Esophagus muscularis mucosa (tissue), 4 donors: ENCODE results near the gene LMO7. TPM values are rescaled to one million over a fixed set of nuclear protein-coding genes. Genes with fewer than 3 reads are reported as not detected.

ENCODE experiments used
- DNase-seq: peaks from one replicate; pipeline ENCODE4 v3.0.0-alpha.2; 2017; ENCODE audit errors: extremely low spot score
- H3K27ac ChIP-seq, 4 donors: fragments of 200-600 bp; sonication (generic); replicated peaks in 1 of 4; 1 replicate in 3 of 4; 2 replicates in 1 of 4; pipeline ENCODE4 v1.5.1; 2016 to 2019; ENCODE audit warnings: mild to moderate bottlenecking in 1 of 4
- H3K27me3 ChIP-seq, 4 donors: fragments of 200-600 bp; sonication (generic); one replicate each; pipeline versions ENCODE4 v1.5.1 to v1.6.0; 2016 to 2019
- H3K36me3 ChIP-seq, 4 donors: fragments of 200-600 bp; sonication (generic); one replicate each; pipeline ENCODE4 v1.5.1; 2016 to 2019
- H3K4me1 ChIP-seq, 4 donors: fragments of 200-600 bp; sonication (generic); one replicate each; pipeline ENCODE4 v1.5.1; 2016 to 2019
- H3K4me3 ChIP-seq, 4 donors: fragments of 200-600 bp; sonication (generic); 1 replicate in 2 of 4; 2 replicates in 2 of 4; pipeline ENCODE4 v1.5.1; 2016 to 2019; ENCODE audit warnings: mild to moderate bottlenecking in 4 of 4, moderate library complexity in 1 of 4
- H3K9me3 ChIP-seq, 4 donors: fragments of 200-600 bp; sonication (generic); 1 replicate in 3 of 4; 2 replicates in 1 of 4; pipeline ENCODE4 v1.5.1; 2016 to 2019
- EP300 ChIP-seq: sonication (generic); formaldehyde crosslinking; IDR thresholded peaks from one replicate; pipeline ENCODE4 v1.6.1; 2017; ENCODE audit warnings: antibody characterized with exemption
- POLR2A ChIP-seq: fragments of 450-650 bp; IDR thresholded peaks from one replicate; pipeline ENCODE4 v1.6.1; 2017; ENCODE audit warnings: antibody characterized with exemption, moderate library complexity, mild to moderate bottlenecking, low read depth
- POLR2AphosphoS5 ChIP-seq, 2 donors: sonication (generic); formaldehyde crosslinking; IDR thresholded peaks; one replicate each; pipeline ENCODE4 v1.6.1; 2017; ENCODE audit warnings: antibody characterized with exemption in 2 of 2
- WGBS: methylation state at CpG from one replicate; pipeline ENCODE4 v1.1.5; 2018; 5-methylcytosine and 5-hydroxymethylcytosine counted together
- intact Hi-C: fragments of 100-400 bp; cut with DNase I; formaldehyde crosslinking; loops from one replicate; pipeline ENCODE4 v1.15.1; 2023
- total RNA-seq, 4 donors: library from RNA; depleted of rRNA; stranded (reverse); fragments of >200 nt; gene quantifications; one replicate each; pipeline versions ENCODE4 v1.1.0 to v1.2.1, GENCODE V29; 2016
- TF ChIP-seq, protein P1 (sequence below), 3 experiments: fragments of 200-600 bp in 2 of 3; fragments of 450-650 bp in 1 of 3; sonication (generic) in 2 of 3; IDR thresholded peaks; one replicate each; pipeline ENCODE4 v1.5.1; 2017 to 2019; ENCODE audit warnings: antibody characterized with exemption in 3 of 3, mild to moderate bottlenecking in 2 of 3, moderate library complexity in 1 of 3

Gene LMO7
- total RNA-seq, 4 donors from 2014 or later = 11.4 to 17.8 (median 14.7) TPM

DNA sequence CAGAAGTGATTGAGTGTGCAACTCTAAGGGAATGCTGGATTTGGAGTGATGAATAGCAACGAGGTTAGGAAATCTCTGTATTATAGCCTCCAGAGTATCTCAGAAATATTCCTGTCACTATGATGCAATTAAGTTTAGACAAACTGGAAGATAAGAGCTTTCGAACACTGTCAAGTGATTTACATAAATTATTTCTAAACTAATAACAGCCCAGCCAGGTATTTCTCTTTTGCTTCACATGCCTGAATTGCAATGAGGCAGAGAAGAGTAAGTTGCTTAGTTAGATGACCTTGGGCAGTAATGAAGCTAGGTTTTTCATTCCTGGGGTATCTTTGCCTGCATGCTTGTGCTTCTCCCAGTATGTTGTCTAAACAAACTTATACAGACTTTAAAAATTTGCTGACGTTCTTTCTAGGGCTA is 134.5 kb downstream of the LMO7 start:
- no peak for DNase-seq
- TF ChIP-seq POLR2AphosphoS5 (IDR thresholded peaks at IDR 0.05) = no peak
- TF ChIP-seq EP300 = no peak
- no peak for TF ChIP-seq POLR2A
- TF ChIP-seq, protein P1, sequence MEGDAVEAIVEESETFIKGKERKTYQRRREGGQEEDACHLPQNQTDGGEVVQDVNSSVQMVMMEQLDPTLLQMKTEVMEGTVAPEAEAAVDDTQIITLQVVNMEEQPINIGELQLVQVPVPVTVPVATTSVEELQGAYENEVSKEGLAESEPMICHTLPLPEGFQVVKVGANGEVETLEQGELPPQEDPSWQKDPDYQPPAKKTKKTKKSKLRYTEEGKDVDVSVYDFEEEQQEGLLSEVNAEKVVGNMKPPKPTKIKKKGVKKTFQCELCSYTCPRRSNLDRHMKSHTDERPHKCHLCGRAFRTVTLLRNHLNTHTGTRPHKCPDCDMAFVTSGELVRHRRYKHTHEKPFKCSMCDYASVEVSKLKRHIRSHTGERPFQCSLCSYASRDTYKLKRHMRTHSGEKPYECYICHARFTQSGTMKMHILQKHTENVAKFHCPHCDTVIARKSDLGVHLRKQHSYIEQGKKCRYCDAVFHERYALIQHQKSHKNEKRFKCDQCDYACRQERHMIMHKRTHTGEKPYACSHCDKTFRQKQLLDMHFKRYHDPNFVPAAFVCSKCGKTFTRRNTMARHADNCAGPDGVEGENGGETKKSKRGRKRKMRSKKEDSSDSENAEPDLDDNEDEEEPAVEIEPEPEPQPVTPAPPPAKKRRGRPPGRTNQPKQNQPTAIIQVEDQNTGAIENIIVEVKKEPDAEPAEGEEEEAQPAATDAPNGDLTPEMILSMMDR (IDR thresholded peaks at IDR 0.05) = no peak
- Histone ChIP-seq H3K4me1 (peaks cover 6 to 24% (median 9%) of the 10 kb centered on the region in 4 donors), H3K4me3 (no peak overlapping the region), H3K9me3 (no peaks in the 10 kb centered on the region), H3K27ac (no peak overlapping the region), H3K27me3 (no peaks in the 10 kb centered on the region), H3K36me3 (no peaks in the 10 kb centered on the region)
- intact Hi-C loops = no loop called here
- WGBS = 58% methylated on average over 3 of the region's 3 CpGs

DNA sequence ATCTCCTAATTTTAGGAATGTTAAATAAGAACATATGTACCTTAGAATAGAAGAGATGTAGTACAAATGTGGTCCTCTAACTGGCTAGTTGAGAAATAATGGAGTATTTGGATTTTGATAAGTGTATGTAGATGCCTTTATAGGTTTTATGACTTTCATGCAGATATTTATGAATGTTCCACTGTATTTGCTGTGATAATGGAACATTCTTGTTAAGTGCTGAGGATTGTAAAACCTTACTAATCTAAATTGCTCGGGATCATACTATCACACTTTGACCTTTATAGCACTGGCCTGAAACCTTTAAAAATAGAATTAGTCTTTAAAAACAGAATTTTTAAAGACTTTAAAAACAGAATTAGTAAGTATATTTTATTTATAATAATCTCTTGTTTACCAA is 135.1 kb downstream of the LMO7 start:
- intact Hi-C loops = no loop called here
- no peaks in the 10 kb centered on the region for H3K36me3 ChIP-seq
- no peak overlapping the region for H3K27ac ChIP-seq
- H3K9me3 ChIP-seq = no peaks in the 10 kb centered on the region
- peaks cover 6 to 24% (median 9%) of the 10 kb centered on the region in 4 donors for H3K4me1 ChIP-seq
- no peak overlapping the region for H3K4me3 ChIP-seq
- no peak for DNase-seq
- H3K27me3 ChIP-seq = no peaks in the 10 kb centered on the region
- 76% methylated on average over 1 of the region's 1 CpG for WGBS
- TF ChIP-seq POLR2AphosphoS5 (IDR thresholded peaks at IDR 0.05) (no peak), POLR2A (no peak), EP300 (no peak)
- TF ChIP-seq, protein P1 (IDR thresholded peaks at IDR 0.05) = no peak

DNA sequence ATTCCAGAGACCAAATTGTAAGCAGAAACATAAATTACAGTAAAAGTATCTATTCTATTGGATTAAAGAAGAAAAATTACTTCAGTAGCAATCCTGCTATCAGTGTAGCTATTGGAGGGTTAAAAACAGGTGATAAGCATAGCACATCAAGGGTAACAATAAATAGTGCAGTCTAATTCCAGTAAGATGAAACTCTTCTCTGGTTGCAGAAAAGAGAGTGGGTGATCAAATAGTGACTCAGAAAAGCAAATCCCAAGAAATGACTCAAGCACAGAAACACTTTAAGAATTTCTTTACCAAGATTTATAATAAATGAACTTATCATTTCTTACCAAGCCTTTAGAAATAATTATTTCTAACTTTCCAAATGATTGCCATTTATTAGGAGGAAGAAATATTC is 135.7 kb downstream of the LMO7 start:
- Histone ChIP-seq H3K9me3 (no peaks in the 10 kb centered on the region), H3K27me3 (no peaks in the 10 kb centered on the region), H3K36me3 (no peaks in the 10 kb centered on the region), H3K27ac (no peak overlapping the region), H3K4me3 (no peak overlapping the region), H3K4me1 (peaks cover 6 to 24% (median 9%) of the 10 kb centered on the region in 4 donors)
- intact Hi-C loops = no loop called here
- no peak for DNase-seq
- TF ChIP-seq POLR2A (no peak), POLR2AphosphoS5 (IDR thresholded peaks at IDR 0.05) (no peak), EP300 (no peak)
- TF ChIP-seq, protein P1 (IDR thresholded peaks at IDR 0.05) = no peak

DNA sequence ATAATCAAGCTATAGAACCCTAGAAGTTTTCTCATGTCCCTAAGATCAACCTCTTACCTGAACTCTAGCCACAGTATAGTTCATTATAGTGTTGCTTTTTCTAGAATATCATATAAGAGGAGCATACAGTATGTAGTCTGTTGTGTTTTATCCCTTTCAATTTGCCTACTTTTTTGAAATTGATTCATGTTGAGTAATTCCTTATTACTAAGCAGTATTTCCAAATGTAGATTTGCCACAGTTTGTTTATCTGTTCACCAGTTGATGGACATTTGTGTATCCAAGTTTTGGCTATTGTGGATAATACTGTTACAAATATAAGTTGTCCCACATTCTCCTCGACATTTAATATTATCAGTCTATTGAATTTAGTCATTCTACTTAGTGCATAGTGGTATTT is 138.0 kb downstream of the LMO7 start:
- intact Hi-C loops = no loop called here
- DNase-seq = no peak
- no peak for TF ChIP-seq EP300
- TF ChIP-seq POLR2AphosphoS5 (IDR thresholded peaks at IDR 0.05) = no peak
- TF ChIP-seq, protein P1 (IDR thresholded peaks at IDR 0.05) = no peak
- no peak for TF ChIP-seq POLR2A
- Histone ChIP-seq H3K27me3 (no peaks in the 10 kb centered on the region), H3K4me1 (peaks cover 6 to 24% (median 10%) of the 10 kb centered on the region in 4 donors), H3K36me3 (no peaks in the 10 kb centered on the region), H3K4me3 (no peak overlapping the region), H3K27ac (no peak overlapping the region), H3K9me3 (no peaks in the 10 kb centered on the region)
- WGBS = 93% methylated on average over 1 of the region's 1 CpG

DNA sequence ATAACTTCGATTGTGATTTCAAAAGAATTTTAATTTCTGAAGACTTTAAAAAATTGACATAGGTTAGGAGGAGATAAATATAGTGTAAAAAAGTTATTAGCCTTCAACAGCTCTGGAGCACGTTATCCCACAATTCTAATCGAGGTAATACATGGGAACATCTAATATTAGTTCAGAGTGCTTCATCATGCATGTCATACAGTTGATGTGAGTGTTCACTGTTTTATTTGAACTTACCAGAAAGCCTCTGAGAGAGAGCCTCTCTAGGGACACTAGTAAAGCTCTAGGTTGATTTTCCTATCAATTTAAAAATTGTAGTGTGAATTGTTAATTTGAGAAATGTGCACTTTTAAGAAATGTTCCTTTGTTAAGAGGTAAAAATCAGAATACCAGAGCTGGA is 140.4 kb downstream of the LMO7 start:
- no peak for DNase-seq
- Histone ChIP-seq H3K27me3 (no peaks in the 10 kb centered on the region), H3K27ac (no peak overlapping the region), H3K4me1 (peaks cover 0 to 7% (median 3%) of the 10 kb centered on the region in 4 donors), H3K9me3 (peaks cover 0 to 5% (median 0%) of the 10 kb centered on the region in 4 donors), H3K36me3 (no peaks in the 10 kb centered on the region), H3K4me3 (no peak overlapping the region)
- TF ChIP-seq EP300 (no peak), POLR2AphosphoS5 (IDR thresholded peaks at IDR 0.05) (no peak), POLR2A (no peak)
- TF ChIP-seq, protein P1 (IDR thresholded peaks at IDR 0.05) = no peak
- WGBS = 79% methylated on average over 3 of the region's 3 CpGs
- intact Hi-C loops = no loop called here
